ENCODE results near the gene CELF5. TPM values are rescaled to one million over a fixed set of nuclear protein-coding genes. Genes with fewer than 3 reads are reported as not detected.
A peak's percentile ranks its signal among the peaks of the same experiment; 100 is the strongest.

Gene CELF5
- total RNA-seq, 1 experiment from 2014 or later, result 7.7 TPM

DNA sequence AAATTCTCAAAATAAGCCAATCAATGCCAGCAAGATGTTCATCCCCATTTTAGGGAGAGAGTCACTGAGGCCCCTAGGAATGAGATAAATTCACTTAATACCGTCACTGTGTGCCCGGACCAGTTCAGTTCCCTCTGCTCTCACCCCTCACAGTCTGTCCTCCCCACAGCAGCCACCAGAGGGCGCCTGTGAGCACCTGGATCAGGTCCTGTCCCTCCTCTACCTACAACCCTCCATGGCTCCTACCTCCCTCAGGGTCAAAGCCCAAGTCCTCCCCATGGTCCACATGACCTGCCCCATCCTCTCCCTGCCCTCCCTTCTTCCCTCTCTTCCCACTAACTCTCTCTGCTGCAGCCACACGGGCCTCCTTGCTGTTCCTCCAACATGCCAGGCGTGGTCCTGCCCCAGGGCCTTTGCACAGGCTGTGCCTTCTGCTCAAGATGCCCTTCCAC lies 100.0 kb downstream of the CELF5 start:
- peak; percentile 85 for DNase-seq (ENCODE audit: low spot score)
- TF ChIP-seq STAT6 (CRISPR knock-in tag; conservative IDR thresholded peaks at IDR 0.05; ENCODE audit: low read depth) (no peak), E2F1 (CRISPR knock-in tag; IDR thresholded peaks at IDR 0.05) (no peak), SP1 (CRISPR knock-in tag; conservative IDR thresholded peaks at IDR 0.05) (no peak), ZNF219 (CRISPR knock-in tag; IDR thresholded peaks at IDR 0.05; ENCODE audit: borderline replicate concordance) (no peak), GTF2I (CRISPR knock-in tag; conservative IDR thresholded peaks at IDR 0.05) (peak; percentile 97), NFATC4 (CRISPR knock-in tag; IDR thresholded peaks at IDR 0.05) (no peak), CTCF (IDR thresholded peaks at IDR 0.05) (peak; percentile 75), EMX1 (CRISPR knock-in tag; IDR thresholded peaks at IDR 0.05) (0 out of 2 replicates have a peak, but pooled peaks have one; percentile 42), NFE2L1 (CRISPR knock-in tag; IDR thresholded peaks at IDR 0.05) (0 out of 2 replicates have a peak, but pooled peaks have one; percentile 14)
- TF ChIP-seq, protein P1, sequence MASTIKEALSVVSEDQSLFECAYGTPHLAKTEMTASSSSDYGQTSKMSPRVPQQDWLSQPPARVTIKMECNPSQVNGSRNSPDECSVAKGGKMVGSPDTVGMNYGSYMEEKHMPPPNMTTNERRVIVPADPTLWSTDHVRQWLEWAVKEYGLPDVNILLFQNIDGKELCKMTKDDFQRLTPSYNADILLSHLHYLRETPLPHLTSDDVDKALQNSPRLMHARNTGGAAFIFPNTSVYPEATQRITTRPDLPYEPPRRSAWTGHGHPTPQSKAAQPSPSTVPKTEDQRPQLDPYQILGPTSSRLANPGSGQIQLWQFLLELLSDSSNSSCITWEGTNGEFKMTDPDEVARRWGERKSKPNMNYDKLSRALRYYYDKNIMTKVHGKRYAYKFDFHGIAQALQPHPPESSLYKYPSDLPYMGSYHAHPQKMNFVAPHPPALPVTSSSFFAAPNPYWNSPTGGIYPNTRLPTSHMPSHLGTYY (CRISPR knock-in tag; IDR thresholded peaks at IDR 0.05), result 0 out of 2 replicates have a peak, but pooled peaks have one; percentile 34
- no peaks in the 10 kb centered on the region for H3K36me3 Mint-ChIP-seq
- no peak overlapping the region for H3K4me3 Mint-ChIP-seq
- H3K4me1 Mint-ChIP-seq, result no peaks in the 10 kb centered on the region
- no peak overlapping the region for H3K27ac Mint-ChIP-seq
- H3K27me3 Mint-ChIP-seq (ENCODE audit: low read depth), result peaks cover 7% of the 10 kb centered on the region; the same call in 1 of the 2 replicates
- peak; percentile 67 for ATAC-seq
- H3K9me3 Mint-ChIP-seq, result no peaks in the 10 kb centered on the region; the same call in 1 of the 2 replicates
- ChIA-PET CTCF (interaction anchor here (1.4 to 6.7 kb wide), 2 partner anchors 155 to 161 kb away, joined by 4 to 32 read pairs; no protein-coding TSS in a partner anchor), POLR2A (no interaction called here)

GRCh38 chr19:3325451-3325850 lies 101.0 kb downstream of the CELF5 start:
- Mint-ChIP-seq H3K9me3 (no peaks in the 10 kb centered on the region; the same call in 1 of the 2 replicates), H3K27ac (no peak overlapping the region), H3K27me3 (ENCODE audit: low read depth) (peaks cover 8% of the 10 kb centered on the region; the same call in 1 of the 2 replicates), H3K4me3 (no peak overlapping the region), H3K36me3 (no peaks in the 10 kb centered on the region), H3K4me1 (no peaks in the 10 kb centered on the region)
- no peak for ATAC-seq
- ChIA-PET CTCF (interaction anchor here (0.6 to 6.7 kb wide), 2 partner anchors 10 to 160 kb away, joined by 3 to 32 read pairs; no protein-coding TSS in a partner anchor), POLR2A (no interaction called here)
- no peak for TF ChIP-seq MXD4 (CRISPR knock-in tag; IDR thresholded peaks at IDR 0.05; ENCODE audit: borderline replicate concordance)
- TF ChIP-seq SOX15 (CRISPR knock-in tag; IDR thresholded peaks at IDR 0.05), result no peak
- no peak for TF ChIP-seq MLX (CRISPR knock-in tag; IDR thresholded peaks at IDR 0.05)
- TF ChIP-seq NR1H2 (CRISPR knock-in tag; IDR thresholded peaks at IDR 0.05), result no peak
- TF ChIP-seq ZNF219 (CRISPR knock-in tag; IDR thresholded peaks at IDR 0.05; ENCODE audit: borderline replicate concordance), result no peak
- TF ChIP-seq TEAD1 (CRISPR knock-in tag; IDR thresholded peaks at IDR 0.05), result no peak
- DNase-seq (ENCODE audit: low spot score), result no peak
